Mesenchymal stem cell (in vitro differentiated cells and primary cell): ENCODE data around the gene SLC25A38.
A peak's percentile ranks its signal among the peaks of the same experiment; 100 is the strongest.

Experiments
- DNase-seq: peaks from one replicate; pipeline ENCODE4 v3.0.0-alpha.2; 2013
- H2AFZ ChIP-seq: one replicate; pipeline ENCODE4 v1.6.1; 2013; ENCODE audit warnings: low read depth, mild to moderate bottlenecking, control low read depth, inconsistent platforms, low read length, moderate library complexity
- H2AK5ac ChIP-seq: 2 replicates; pipeline ENCODE4 v1.6.1; 2013; ENCODE audit warnings: low read length, moderate library complexity, mild to moderate bottlenecking, inconsistent platforms; ENCODE audit not compliant: severe bottlenecking
- H2BK120ac ChIP-seq: one replicate; pipeline ENCODE4 v1.6.1; 2013; ENCODE audit warnings: low read depth, mild to moderate bottlenecking, inconsistent platforms, low read length, moderate library complexity
- H2BK12ac ChIP-seq, 2 experiments: one replicate each; pipeline ENCODE4 v1.6.1; 2013; ENCODE audit warnings: inconsistent platforms in 2 of 2, low read length in 2 of 2, mild to moderate bottlenecking in 2 of 2, moderate library complexity in 2 of 2, control low read depth in 1 of 2
- H2BK15ac ChIP-seq: one replicate; pipeline ENCODE4 v1.6.1; 2013; ENCODE audit warnings: mild to moderate bottlenecking, low read depth, inconsistent platforms; ENCODE audit not compliant: poor library complexity, severe bottlenecking
- H2BK5ac ChIP-seq: 2 replicates; pipeline ENCODE4 v1.6.1; 2013; ENCODE audit warnings: low read depth, mild to moderate bottlenecking, low read length, control low read depth, inconsistent platforms; ENCODE audit not compliant: poor library complexity, severe bottlenecking
- H3K14ac ChIP-seq, 2 experiments: one replicate each; pipeline ENCODE4 v1.6.1; 2013; ENCODE audit warnings: inconsistent platforms in 2 of 2, low read length in 2 of 2, control low read depth in 1 of 2, mild to moderate bottlenecking in 1 of 2, moderate library complexity in 1 of 2
- H3K18ac ChIP-seq, 2 experiments: one replicate each; pipeline ENCODE4 v1.6.1; 2013; ENCODE audit warnings: inconsistent platforms in 2 of 2, low read length in 2 of 2, control low read depth in 1 of 2, low read depth in 1 of 2, mild to moderate bottlenecking in 1 of 2
- H3K23ac ChIP-seq, 2 experiments: one replicate each; pipeline ENCODE4 v1.6.1; 2013; ENCODE audit warnings: inconsistent platforms in 2 of 2, low read length in 2 of 2, mild to moderate bottlenecking in 2 of 2, moderate library complexity in 2 of 2, control low read depth in 1 of 2
- H3K27ac ChIP-seq: 2 replicates; pipeline ENCODE4 v1.5.1; 2013; ENCODE audit warnings: mild to moderate bottlenecking, moderate library complexity, low read length, control low read depth, inconsistent platforms; ENCODE audit not compliant: poor library complexity, severe bottlenecking
- H3K27me3 ChIP-seq, 2 experiments: 2 replicates each; pipeline versions ENCODE4 v1.6.1 to v1.7.0; 2013; ENCODE audit warnings: low read length in 2 of 2, mild to moderate bottlenecking in 2 of 2, moderate library complexity in 2 of 2, control low read depth in 1 of 2, inconsistent platforms in 1 of 2; ENCODE audit not compliant: control insufficient read depth in 1 of 2, insufficient read depth in 1 of 2
- H3K36me3 ChIP-seq, 2 experiments: 2 replicates each; pipeline versions ENCODE4 v1.6.1 to v1.7.0; 2013; ENCODE audit warnings: low read length in 2 of 2, control low read depth in 1 of 2, inconsistent platforms in 1 of 2, low read depth in 1 of 2, mild to moderate bottlenecking in 1 of 2; ENCODE audit not compliant: insufficient read depth in 2 of 2, control insufficient read depth in 1 of 2
- H3K4ac ChIP-seq, 2 experiments: one replicate each; pipeline ENCODE4 v1.6.1; 2013; ENCODE audit warnings: inconsistent platforms in 2 of 2, low read length in 2 of 2, mild to moderate bottlenecking in 2 of 2, moderate library complexity in 2 of 2, control low read depth in 1 of 2, low read depth in 1 of 2
- H3K4me1 ChIP-seq: 2 replicates; pipeline ENCODE4 v1.6.1; 2013; ENCODE audit warnings: low read depth, low read length, control low read depth; ENCODE audit not compliant: control insufficient read depth, insufficient read depth
- H3K4me2 ChIP-seq: 2 replicates; pipeline ENCODE4 v1.6.1; 2013; ENCODE audit warnings: low read length, mild to moderate bottlenecking, inconsistent platforms; ENCODE audit not compliant: poor library complexity, severe bottlenecking
- H3K4me3 ChIP-seq, 2 experiments: 2 replicates each; pipeline versions ENCODE4 v1.5.1 to v1.7.0; 2013; ENCODE audit warnings: low read length in 2 of 2, mild to moderate bottlenecking in 2 of 2, control low read depth in 1 of 2, low read depth in 1 of 2; ENCODE audit not compliant: insufficient read depth in 1 of 2
- H3K79me1 ChIP-seq: replicated peaks from 2 replicates; pipeline ENCODE4 v1.6.1; 2013; ENCODE audit warnings: mild to moderate bottlenecking, control low read depth, low read length, inconsistent platforms; ENCODE audit not compliant: poor library complexity, severe bottlenecking
- H3K9ac ChIP-seq: 2 replicates; pipeline ENCODE4 v1.7.0; 2013; ENCODE audit warnings: mild to moderate bottlenecking, low read length, moderate library complexity
- H3K9me3 ChIP-seq: 2 replicates; pipeline ENCODE4 v1.7.0; 2013; ENCODE audit warnings: mild to moderate bottlenecking, low read length; ENCODE audit not compliant: control insufficient read depth
- H4K8ac ChIP-seq: one replicate; pipeline ENCODE4 v1.6.1; 2013; ENCODE audit warnings: inconsistent platforms, mild to moderate bottlenecking, low read length, moderate library complexity
- H4K91ac ChIP-seq: one replicate; pipeline ENCODE4 v1.6.1; 2013; ENCODE audit warnings: mild to moderate bottlenecking, low read length, inconsistent platforms
- WGBS: methylation state at CpG from one replicate; pipeline ENCODE4 v1.1.7; 2013; ENCODE audit warnings: mixed read lengths; 5-methylcytosine and 5-hydroxymethylcytosine counted together

Gene SLC25A38

DNA sequence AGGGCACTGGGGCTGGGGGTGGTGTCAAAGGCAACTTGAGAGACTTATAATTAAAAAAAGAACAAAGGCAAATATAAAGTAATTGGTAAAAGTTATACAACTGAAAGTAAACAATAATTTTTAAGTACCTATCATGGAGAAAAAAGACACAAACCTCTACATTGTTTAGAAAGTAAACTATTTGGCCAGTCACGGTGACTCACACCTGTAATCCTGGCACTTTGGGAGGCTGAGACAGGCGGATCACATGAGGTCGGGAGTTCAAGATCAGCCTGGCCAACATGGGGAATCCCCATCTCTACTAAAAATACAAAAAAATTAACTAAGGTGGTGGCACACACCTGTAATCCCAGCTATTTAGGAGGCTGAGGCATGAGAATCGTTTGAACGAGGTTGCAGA is 49.2 kb downstream of the SLC25A38 start:
- H3K14ac ChIP-seq = no peak overlapping the region
- no peak overlapping the region for H3K4me3 ChIP-seq
- no peak overlapping the region for H2BK5ac ChIP-seq
- H3K4me2 ChIP-seq = no peak overlapping the region
- peaks cover 30% of the 10 kb centered on the region for H3K4me1 ChIP-seq
- no peak overlapping the region for H3K18ac ChIP-seq
- H2AK5ac ChIP-seq = no peak overlapping the region
- H2BK12ac ChIP-seq = no peak overlapping the region
- no peak overlapping the region for H3K27ac ChIP-seq
- H2AFZ ChIP-seq = no peak overlapping the region
- no peaks in the 10 kb centered on the region for H3K27me3 ChIP-seq
- 83% methylated on average over 5 of the region's 5 CpGs for WGBS
- no peak overlapping the region for H3K9ac ChIP-seq
- no peak overlapping the region for H4K8ac ChIP-seq
- DNase-seq = no peak
- no peak overlapping the region for H2BK15ac ChIP-seq
- H3K4ac ChIP-seq = no peak overlapping the region
- H3K36me3 ChIP-seq = no peaks in the 10 kb centered on the region
- no peak overlapping the region for H4K91ac ChIP-seq
- peaks cover 1% of the 10 kb centered on the region for H3K79me1 ChIP-seq
- no peaks in the 10 kb centered on the region for H3K9me3 ChIP-seq
- no peak overlapping the region for H2BK120ac ChIP-seq
- no peak overlapping the region for H3K23ac ChIP-seq

DNA sequence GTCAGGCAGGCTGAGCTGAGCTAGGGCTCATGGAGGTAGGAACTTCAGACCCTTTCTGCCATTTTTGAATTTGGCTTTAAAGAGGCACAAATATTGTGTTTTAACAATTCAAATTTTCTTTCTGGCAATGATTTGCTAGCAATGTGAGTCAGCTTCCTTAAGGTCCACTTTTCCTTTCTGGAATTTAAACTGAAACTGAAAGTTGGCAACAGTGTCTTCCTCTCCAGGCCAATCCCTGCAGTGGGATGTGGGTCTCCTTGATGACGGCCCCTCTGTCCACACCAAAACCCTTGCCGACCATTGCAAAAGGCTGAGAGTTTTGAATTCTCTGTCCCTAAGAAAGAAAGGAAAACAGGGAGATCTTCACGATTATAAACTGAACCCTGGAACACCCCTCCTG is 50.5 kb downstream of the SLC25A38 start:
- Histone ChIP-seq H2BK5ac (no peak overlapping the region), H3K4ac (no peak overlapping the region), H3K4me1 (peaks cover 30% of the 10 kb centered on the region), H3K4me3 (peak overlapping the region in 1 of 2 experiments; percentile 63), H2BK12ac (no peak overlapping the region), H2BK120ac (no peak overlapping the region), H4K8ac (peak overlapping the region; percentile 99), H3K36me3 (no peaks in the 10 kb centered on the region), H3K9me3 (no peaks in the 10 kb centered on the region), H3K27ac (peak overlapping the region; percentile 65), H3K18ac (no peak overlapping the region), H3K14ac (no peak overlapping the region), H3K27me3 (no peaks in the 10 kb centered on the region), H3K79me1 (peaks cover 1% of the 10 kb centered on the region), H3K23ac (no peak overlapping the region), H3K4me2 (no peak overlapping the region), H2AK5ac (peak overlapping the region; percentile 96), H4K91ac (peak overlapping the region; percentile 85), H2BK15ac (no peak overlapping the region), H2AFZ (no peak overlapping the region), H3K9ac (peak overlapping the region; percentile 39)
- WGBS = 95% methylated on average over 3 of the region's 3 CpGs
- peak; percentile 50 for DNase-seq

DNA sequence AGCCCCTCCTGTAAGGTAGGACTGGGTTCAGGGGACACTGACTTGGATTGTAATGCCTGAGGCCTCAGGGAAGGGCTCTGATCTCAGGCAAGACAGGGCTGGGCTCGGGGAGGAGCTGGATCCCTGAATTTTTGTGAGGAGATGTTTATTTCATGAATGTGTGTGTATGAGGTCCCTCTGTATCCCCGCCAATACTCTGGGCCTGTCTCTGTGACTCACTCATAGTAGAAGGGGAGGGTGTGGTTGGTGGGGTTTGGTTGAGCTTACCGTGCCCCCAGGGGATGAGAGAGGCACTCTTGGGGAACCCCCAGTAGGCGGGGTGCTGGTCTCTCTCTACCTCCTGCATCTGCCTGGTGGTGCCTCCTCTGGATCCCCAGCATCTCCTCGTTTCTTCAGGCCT is 51.4 kb downstream of the SLC25A38 start:
- Histone ChIP-seq H2AK5ac (peak overlapping the region; percentile 96), H3K27ac (peak overlapping the region; percentile 65), H3K4me2 (no peak overlapping the region), H2AFZ (no peak overlapping the region), H2BK120ac (no peak overlapping the region), H4K8ac (no peak overlapping the region), H3K4ac (peak overlapping the region in 1 of 2 experiments; percentile 14), H3K79me1 (peaks cover 1% of the 10 kb centered on the region), H3K9ac (peak overlapping the region; percentile 44), H3K23ac (no peak overlapping the region), H2BK15ac (no peak overlapping the region), H3K18ac (peak overlapping the region in 1 of 2 experiments; percentile 38), H3K9me3 (no peaks in the 10 kb centered on the region), H2BK12ac (no peak overlapping the region), H3K36me3 (no peaks in the 10 kb centered on the region), H3K4me3 (peak overlapping the region in 1 of 2 experiments; percentile 63), H4K91ac (peak overlapping the region; percentile 78), H2BK5ac (peak overlapping the region; percentile 54), H3K4me1 (peaks cover 22% of the 10 kb centered on the region), H3K14ac (no peak overlapping the region), H3K27me3 (no peaks in the 10 kb centered on the region)
- WGBS = 44% methylated on average over 3 of the region's 5 CpGs
- no peak for DNase-seq

DNA sequence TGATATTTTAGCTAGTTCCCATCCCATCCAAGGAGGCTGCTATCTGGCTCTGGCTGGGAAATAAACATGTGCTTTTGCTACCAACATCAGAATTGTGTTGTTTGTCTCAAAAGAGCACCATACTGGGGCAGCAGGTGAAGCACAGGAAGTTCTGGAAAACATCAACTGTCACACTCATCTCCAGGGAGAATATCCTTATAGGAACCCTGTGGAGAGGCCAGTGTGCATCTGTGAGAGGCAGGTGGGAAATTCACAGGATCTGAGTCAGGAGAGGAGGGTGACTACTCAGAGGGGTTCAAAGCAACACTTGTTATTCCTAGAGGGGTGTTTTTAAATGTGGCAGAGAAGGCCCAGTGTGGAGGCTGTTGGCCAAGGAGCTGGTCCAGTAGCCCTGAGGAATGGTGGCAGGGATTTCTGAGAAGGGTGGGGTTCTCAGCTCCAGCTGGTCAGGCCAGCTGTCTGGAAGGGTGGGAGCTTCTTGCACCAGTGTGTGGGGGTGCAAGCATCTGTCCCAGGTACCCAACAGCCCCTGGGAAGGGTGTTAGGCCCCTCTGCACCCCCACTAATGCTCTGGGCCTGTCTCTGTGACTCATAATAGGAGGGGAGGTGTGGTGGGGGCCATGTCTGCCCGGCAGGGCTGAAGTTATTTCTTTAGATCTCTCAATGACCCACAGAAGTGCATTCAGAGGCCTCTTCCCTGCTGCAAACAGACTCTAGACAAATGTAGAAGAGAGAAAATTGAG is 52.0 kb downstream of the SLC25A38 start:
- H3K79me1 ChIP-seq = peaks cover 1% of the 10 kb centered on the region
- no peak for DNase-seq
- no peaks in the 10 kb centered on the region for H3K36me3 ChIP-seq
- H3K4me3 ChIP-seq = no peak overlapping the region
- H3K18ac ChIP-seq = no peak overlapping the region
- no peak overlapping the region for H2BK120ac ChIP-seq
- no peak overlapping the region for H3K4me2 ChIP-seq
- no peak overlapping the region for H2AK5ac ChIP-seq
- no peak overlapping the region for H3K4ac ChIP-seq
- no peak overlapping the region for H3K23ac ChIP-seq
- no peak overlapping the region for H3K9ac ChIP-seq
- H3K27ac ChIP-seq = peak overlapping the region; percentile 41
- H2BK15ac ChIP-seq = no peak overlapping the region
- H2AFZ ChIP-seq = no peak overlapping the region
- no peak overlapping the region for H2BK5ac ChIP-seq
- no peak overlapping the region for H2BK12ac ChIP-seq
- H3K14ac ChIP-seq = no peak overlapping the region
- H4K8ac ChIP-seq = no peak overlapping the region
- no peaks in the 10 kb centered on the region for H3K9me3 ChIP-seq
- no peaks in the 10 kb centered on the region for H3K27me3 ChIP-seq
- no CpG with 5 or more reads among the region's 1 CpG for WGBS
- H4K91ac ChIP-seq = no peak overlapping the region
- H3K4me1 ChIP-seq = peaks cover 21% of the 10 kb centered on the region
